Neuron (in vitro differentiated cells): ENCODE data around the gene RAB38.

Source experiments
- H2AFZ ChIP-seq: one replicate; pipeline ENCODE4 v1.6.1; 2013; ENCODE audit warnings: low read depth, mild to moderate bottlenecking, inconsistent platforms, low read length, moderate library complexity
- H3K27me3 ChIP-seq: one replicate; pipeline ENCODE4 v1.6.1; 2013; ENCODE audit warnings: low read length; ENCODE audit not compliant: insufficient read depth
- H3K36me3 ChIP-seq: one replicate; pipeline ENCODE4 v1.6.1; 2013; ENCODE audit warnings: low read length; ENCODE audit not compliant: insufficient read depth
- H3K4me1 ChIP-seq: one replicate; pipeline ENCODE4 v1.6.1; 2013; ENCODE audit warnings: low read length; ENCODE audit not compliant: insufficient read depth
- H3K4me3 ChIP-seq: 2 replicates; pipeline ENCODE4 v1.5.1; 2013; ENCODE audit warnings: mild to moderate bottlenecking, low read length, moderate library complexity
- H3K9me3 ChIP-seq: one replicate; pipeline ENCODE4 v1.6.1; 2013; ENCODE audit warnings: low read length

Gene RAB38

DNA sequence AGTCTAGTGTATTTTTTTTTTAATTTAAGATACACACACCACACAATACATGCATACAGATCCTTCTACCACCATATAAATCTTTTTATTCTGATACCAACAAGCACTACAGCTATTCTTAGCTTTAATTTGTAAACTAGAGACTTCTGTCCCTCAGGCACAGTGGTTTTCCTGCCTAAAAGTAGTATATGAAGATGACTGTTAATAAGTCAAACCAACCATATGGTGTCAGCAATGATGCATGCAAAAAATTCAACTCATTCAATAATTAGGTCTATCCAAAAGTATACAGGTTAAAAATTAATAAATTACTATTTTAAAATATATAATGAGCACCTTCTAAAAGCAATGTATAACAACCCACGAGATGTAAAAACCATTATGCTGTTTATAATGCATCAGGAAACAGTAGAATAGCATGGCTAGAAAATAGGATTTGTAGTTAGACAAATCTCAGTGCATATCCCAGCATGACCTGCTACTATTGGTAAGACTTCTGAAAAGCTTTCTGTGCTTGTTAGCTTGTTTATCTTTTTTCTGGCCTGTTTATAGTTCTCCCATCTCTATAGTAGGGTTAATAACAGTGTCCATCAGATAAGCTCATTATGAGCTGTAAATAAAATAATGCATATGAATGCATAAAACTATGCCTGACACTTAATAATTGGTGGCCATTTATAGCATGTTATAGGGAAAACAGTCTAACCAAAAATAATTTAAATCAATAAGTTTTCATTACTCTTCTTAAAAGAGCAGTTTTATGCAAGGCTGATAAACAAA is 10.2 kb downstream of the RAB38 start:
- Histone ChIP-seq H3K4me3 (no peak overlapping the region), H3K27me3 (peaks cover 2% of the 10 kb centered on the region), H3K4me1 (no peaks in the 10 kb centered on the region), H3K9me3 (no peaks in the 10 kb centered on the region), H3K36me3 (no peaks in the 10 kb centered on the region), H2AFZ (no peak overlapping the region)

DNA sequence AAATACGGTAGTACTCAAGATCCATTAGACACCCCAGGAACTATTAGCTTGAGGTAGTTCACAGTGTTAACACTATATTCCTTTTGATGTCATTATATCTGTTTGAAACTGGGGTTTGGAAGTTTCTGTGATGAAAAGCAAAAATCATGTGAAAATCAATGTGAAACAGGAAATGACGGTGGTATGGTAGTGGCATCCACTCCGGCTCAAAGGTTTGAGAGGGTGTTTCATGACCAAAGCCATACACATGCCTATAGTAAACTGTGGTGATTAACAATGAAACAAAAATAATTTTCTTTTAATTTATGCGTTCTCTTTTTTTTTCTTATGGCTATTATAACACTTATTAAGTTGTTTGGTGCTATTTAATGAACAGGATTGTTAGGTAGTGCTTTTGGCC is 10.9 kb downstream of the RAB38 start:
- Histone ChIP-seq H2AFZ (no peak overlapping the region), H3K4me1 (no peaks in the 10 kb centered on the region), H3K9me3 (no peaks in the 10 kb centered on the region), H3K27me3 (peaks cover 2% of the 10 kb centered on the region), H3K36me3 (no peaks in the 10 kb centered on the region), H3K4me3 (no peak overlapping the region)

DNA sequence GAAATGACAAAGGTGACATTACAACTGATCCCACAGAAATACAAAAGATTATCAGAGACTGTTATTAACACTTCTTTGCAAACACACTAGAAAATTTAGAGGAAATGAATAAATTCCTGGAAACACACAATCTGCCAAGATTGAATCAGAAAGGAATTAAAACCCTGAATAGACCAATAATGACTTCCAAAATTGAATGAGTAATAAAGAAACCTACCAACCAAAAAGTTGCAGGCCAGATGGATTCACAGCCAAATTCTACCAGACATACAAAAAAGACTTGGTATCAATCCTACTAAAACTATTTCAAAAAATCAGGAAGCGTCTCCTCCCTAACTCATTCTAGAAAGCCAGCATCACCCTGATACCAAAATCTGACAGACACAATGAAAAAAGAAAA is 17.2 kb downstream of the RAB38 start:
- no peaks in the 10 kb centered on the region for H3K4me1 ChIP-seq
- H3K36me3 ChIP-seq, result no peaks in the 10 kb centered on the region
- no peak overlapping the region for H2AFZ ChIP-seq
- no peaks in the 10 kb centered on the region for H3K27me3 ChIP-seq
- H3K4me3 ChIP-seq, result no peak overlapping the region
- H3K9me3 ChIP-seq, result no peaks in the 10 kb centered on the region

DNA sequence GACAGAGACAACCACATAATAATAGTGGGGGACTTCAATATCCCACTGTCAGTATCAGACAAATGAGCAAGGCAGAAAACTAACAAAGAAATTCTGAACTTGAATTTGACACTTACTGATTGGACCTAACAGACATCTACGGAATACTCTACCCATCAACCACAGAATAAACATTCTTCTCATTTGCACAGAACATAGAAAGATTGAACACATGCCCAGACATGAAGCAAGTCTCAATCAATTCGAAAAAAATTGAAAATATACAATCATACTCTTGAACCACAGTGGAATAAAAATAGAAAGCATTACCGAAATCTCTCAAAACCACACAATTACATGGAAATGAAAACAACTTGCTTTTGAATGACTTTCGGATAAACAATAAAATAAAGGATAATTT is 17.9 kb downstream of the RAB38 start:
- no peak overlapping the region for H2AFZ ChIP-seq
- H3K4me1 ChIP-seq, result no peaks in the 10 kb centered on the region
- no peaks in the 10 kb centered on the region for H3K27me3 ChIP-seq
- no peaks in the 10 kb centered on the region for H3K9me3 ChIP-seq
- no peaks in the 10 kb centered on the region for H3K36me3 ChIP-seq
- no peak overlapping the region for H3K4me3 ChIP-seq

DNA sequence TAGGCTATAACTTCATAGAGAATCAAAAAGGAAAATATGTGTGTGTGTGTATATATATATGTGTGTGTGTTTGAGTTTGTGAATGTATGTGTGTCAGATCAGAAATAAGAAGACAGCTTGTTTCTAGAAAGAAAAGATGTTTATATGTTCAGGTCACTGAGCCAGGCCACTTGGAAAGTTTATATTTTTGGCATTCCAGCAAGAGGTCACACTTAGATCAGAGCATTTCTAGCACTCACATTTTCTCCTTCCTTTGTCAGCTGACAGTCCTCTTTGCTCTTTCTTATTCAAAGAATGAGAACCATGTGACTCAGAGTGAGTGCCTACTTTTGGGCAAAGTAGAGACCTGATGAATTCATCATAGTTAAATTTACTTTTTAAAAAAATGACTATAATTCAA is 22.9 kb downstream of the RAB38 start:
- no peaks in the 10 kb centered on the region for H3K4me1 ChIP-seq
- H2AFZ ChIP-seq, result no peak overlapping the region
- no peaks in the 10 kb centered on the region for H3K36me3 ChIP-seq
- H3K4me3 ChIP-seq, result no peak overlapping the region
- H3K9me3 ChIP-seq, result no peaks in the 10 kb centered on the region
- H3K27me3 ChIP-seq, result no peaks in the 10 kb centered on the region

DNA sequence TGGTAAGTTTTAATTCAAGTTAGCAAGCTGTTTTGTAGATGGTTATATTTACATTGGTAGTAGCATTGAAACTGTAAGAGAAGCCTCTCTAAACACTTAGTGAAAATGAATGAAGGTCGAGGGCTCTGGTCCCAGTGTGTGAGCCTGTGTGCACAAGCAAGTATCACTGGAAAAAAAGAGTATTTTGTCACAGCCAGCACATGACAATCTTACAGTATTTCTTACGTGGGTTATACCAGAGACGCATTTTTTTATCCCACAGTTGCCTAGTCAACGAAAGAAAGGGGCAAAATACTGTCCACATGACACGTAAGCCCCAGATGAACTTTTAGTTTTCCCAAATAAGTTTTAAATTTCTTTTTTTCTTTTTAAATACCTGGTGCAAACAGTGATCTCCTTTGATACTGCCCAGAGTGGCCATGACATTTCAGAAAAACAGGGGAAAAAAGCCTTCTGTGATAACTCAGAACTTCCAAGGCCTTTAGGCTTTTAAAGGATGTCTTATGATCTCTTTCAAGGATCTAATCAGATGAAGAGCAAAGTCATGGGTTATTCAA is 23.5 kb downstream of the RAB38 start:
- no peaks in the 10 kb centered on the region for H3K4me1 ChIP-seq

DNA sequence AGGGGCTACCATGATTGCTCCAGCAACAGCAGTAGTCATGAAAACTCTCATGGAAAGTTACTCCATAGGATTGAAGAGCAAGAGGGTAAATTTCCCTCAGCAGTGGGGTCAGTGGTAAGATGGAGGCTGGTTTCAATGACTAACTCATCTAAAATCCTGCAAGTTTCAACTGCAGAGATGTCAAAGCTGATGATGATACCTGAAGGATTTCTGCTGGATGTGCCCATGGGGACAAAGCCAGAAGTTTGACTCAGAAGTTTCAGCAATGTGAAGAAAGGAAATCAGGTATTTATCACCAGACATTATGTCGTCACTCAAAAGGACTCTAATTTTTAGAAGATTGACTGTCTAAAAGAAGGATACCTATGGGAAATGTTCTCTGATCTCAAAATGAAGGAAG is 29.1 kb downstream of the RAB38 start:
- no peaks in the 10 kb centered on the region for H3K4me1 ChIP-seq
- H3K9me3 ChIP-seq, result no peaks in the 10 kb centered on the region
- H3K27me3 ChIP-seq, result no peaks in the 10 kb centered on the region
- H3K4me3 ChIP-seq, result no peak overlapping the region
- H3K36me3 ChIP-seq, result no peaks in the 10 kb centered on the region
- no peak overlapping the region for H2AFZ ChIP-seq

More for the DNA sequence above, 23.5 kb downstream of the RAB38 start:
- Histone ChIP-seq H2AFZ (no peak overlapping the region), H3K4me3 (no peak overlapping the region), H3K36me3 (no peaks in the 10 kb centered on the region), H3K27me3 (no peaks in the 10 kb centered on the region), H3K9me3 (no peaks in the 10 kb centered on the region)

DNA sequence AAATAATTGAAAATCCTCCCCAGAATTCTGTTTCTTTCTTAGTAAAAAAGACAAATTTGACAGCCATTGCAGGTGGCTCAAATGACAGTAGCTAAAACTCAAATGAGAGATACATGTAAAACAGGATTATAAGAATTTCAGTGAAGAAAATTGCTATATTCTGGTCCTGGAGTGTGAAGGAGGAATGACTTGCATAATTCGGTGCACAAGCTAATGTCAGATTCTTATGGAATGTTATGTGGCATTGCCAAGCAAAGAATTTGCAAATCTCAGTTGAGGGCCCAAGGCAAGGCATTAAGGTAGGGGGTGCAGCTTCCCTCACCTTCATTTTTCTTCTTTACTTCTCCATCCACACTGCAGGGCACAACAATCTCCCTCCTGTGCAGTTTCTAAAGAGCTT is 35.4 kb downstream of the RAB38 start:
- H2AFZ ChIP-seq, result no peak overlapping the region
- H3K36me3 ChIP-seq, result no peaks in the 10 kb centered on the region
- no peaks in the 10 kb centered on the region for H3K9me3 ChIP-seq
- no peak overlapping the region for H3K4me3 ChIP-seq
- H3K4me1 ChIP-seq, result no peaks in the 10 kb centered on the region
- H3K27me3 ChIP-seq, result no peaks in the 10 kb centered on the region

DNA sequence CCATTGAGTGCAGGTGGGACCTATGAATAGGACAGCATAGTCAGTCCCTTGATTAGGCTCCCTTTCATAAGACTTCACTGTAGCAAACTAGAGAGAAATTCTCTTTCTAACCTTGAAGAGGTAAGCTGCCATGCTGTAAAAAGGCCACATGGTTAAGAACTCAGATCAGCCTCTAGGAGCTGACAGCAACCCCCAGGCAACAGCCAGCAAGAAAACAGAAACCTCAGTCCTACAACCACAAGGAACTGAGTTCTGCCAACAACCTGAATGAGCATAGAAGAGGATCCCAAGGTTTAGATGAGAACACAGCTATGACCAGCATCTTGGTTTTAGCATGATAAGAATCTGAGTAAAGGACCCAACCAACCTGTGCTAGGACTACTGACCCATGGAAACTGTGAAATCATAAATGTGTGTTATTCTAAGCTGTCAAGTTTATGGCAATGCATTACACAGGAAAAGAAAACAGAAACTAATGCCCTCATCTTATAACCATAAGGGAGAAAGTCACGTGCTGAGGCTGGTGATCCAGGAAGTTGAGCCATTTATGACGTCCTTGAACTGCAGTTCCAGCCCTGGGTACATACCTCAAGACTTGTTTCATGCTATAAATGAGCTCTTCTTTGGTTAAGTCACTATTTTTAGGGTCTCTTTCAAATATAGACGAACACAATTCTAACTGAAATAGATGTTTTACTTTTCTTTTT is 43.3 kb downstream of the RAB38 start:
- H3K4me1 ChIP-seq, result no peaks in the 10 kb centered on the region
- no peaks in the 10 kb centered on the region for H3K9me3 ChIP-seq
- H2AFZ ChIP-seq, result no peak overlapping the region
- H3K4me3 ChIP-seq, result no peak overlapping the region
- H3K27me3 ChIP-seq, result no peaks in the 10 kb centered on the region
- no peaks in the 10 kb centered on the region for H3K36me3 ChIP-seq

DNA sequence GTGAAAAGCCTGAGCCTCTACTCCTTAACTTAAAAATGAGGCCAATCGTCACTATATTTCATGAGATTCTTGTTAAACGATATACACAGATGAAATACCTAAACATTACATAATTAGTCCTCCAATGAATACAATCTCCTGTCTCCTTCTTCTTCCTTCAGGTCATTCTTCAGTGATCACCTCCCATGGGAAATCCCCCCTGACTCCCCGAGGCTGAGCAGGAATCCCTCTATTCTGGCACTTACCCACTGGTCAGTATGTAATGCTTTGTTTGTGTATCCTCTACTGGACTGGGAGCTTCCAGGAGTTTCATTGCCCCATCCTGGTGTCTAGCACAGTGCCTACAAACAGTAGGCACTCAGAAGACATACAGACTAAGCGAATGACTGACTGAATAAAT is 52.3 kb downstream of the RAB38 start:
- Histone ChIP-seq H2AFZ (no peak overlapping the region), H3K4me1 (no peaks in the 10 kb centered on the region), H3K36me3 (no peaks in the 10 kb centered on the region), H3K27me3 (no peaks in the 10 kb centered on the region), H3K4me3 (no peak overlapping the region), H3K9me3 (no peaks in the 10 kb centered on the region)

DNA sequence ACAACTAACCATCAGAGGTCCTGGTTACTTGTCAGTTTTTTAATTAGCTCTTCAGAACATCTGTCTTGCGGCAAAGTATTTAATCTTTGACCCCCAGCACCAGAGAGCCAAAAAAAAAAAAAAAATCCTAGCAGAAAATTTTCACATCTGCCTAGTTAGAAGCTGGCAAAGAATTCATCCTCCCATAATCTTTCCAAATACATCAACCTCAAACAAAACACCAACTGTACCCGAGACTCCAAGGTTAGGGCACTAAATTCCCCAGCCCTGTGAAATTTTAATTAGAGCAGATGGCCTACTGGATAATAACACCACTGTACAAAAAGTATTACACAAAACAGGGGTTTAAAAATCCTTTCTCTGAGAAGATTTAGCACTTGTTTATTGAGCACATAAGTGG is 55.7 kb downstream of the RAB38 start:
- H2AFZ ChIP-seq, result no peak overlapping the region
- H3K9me3 ChIP-seq, result no peaks in the 10 kb centered on the region
- no peaks in the 10 kb centered on the region for H3K4me1 ChIP-seq
- H3K36me3 ChIP-seq, result no peaks in the 10 kb centered on the region
- H3K4me3 ChIP-seq, result no peak overlapping the region
- H3K27me3 ChIP-seq, result no peaks in the 10 kb centered on the region

DNA sequence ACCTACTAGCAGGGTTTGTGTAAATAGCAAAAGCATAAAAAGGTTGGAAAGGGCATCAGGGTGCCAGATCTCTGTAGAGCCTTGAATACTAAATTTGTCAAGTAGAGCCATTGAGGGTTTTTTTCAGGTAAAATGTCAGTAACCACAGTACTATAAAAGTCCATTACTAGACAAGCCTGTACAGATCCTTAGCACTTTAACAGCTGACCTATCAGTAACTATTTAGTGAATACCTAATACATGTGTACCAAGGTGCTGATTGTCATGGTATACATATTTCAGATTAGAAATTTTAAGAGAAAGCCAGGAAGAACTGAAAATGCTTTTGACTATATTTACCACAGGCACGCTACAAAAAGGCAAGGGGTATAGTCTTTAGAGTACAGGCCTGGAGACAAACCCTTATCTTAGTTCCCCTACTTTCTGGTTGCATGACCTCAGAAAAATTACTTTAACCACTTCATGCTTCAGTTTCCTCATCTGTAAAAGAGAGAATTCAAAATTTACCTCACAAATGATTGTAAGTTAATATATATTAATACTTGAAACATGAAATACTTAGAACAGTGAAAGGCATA is 57.9 kb downstream of the RAB38 start:
- H3K4me3 ChIP-seq, result no peak overlapping the region
- H3K36me3 ChIP-seq, result no peaks in the 10 kb centered on the region
- H3K27me3 ChIP-seq, result no peaks in the 10 kb centered on the region
- no peaks in the 10 kb centered on the region for H3K9me3 ChIP-seq
- no peak overlapping the region for H2AFZ ChIP-seq
- no peaks in the 10 kb centered on the region for H3K4me1 ChIP-seq
